GM13976 (cell line): ENCODE measurements around the gene RDX.

Experiments used
- DNase-seq: peaks from one replicate; pipeline ENCODE4 v3.0.0; 2012; ENCODE audit warnings: low spot score
- CTCF ChIP-seq: IDR thresholded peaks from 2 replicates; pipeline ENCODE4 v1.5.1; 2012; ENCODE audit warnings: borderline replicate concordance, mild to moderate bottlenecking; ENCODE audit not compliant: insufficient read depth; ENCODE audit errors: extremely low read depth, missing control alignments, control extremely low read depth
- in situ Hi-C: fragments of 300-500 bp; cut with MboI; formaldehyde crosslinking; loops from one replicate; pipeline ENCODE4 v1.12.0; 2022; ENCODE audit warnings: low sequenced_read_pairs, mixed read lengths, inconsistent platforms; ENCODE audit not compliant: unreplicated experiment

RDX gene

DNA sequence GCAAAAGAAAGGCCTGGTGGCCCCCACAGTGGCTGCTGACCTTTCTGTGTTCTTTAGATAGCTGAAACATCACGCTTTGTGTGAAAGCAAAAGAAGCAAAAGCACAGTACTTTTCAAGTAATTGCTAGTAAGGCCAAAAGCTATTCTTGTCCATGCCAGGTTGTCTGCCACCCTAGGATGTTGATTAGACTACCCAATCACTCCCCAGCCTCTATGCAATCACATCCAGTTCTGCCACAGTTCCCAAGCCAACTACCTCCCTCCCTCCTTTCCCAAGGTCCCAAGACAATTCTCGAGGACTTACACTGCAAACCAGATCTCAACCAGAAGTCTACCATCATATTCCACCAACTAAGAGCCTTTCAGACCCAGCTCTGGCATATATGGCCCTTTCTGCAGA, 46.2 kb downstream of the RDX start:
- no peak for DNase-seq
- in situ Hi-C loops, result no loop called here
- no peak for TF ChIP-seq CTCF

- TF ChIP-seq CTCF, result no peak
- in situ Hi-C loops, result no loop called here
- no peak for DNase-seq
These were observed 46.6 kb downstream of the RDX start for GRCh38 chr11:110249766-110250165.

- no peak for DNase-seq
- TF ChIP-seq CTCF, result peak; percentile 7
These were observed 47.3 kb downstream of the RDX start for GRCh38 chr11:110249066-110249465.

GRCh38 chr11:110243791-110244190, 52.6 kb downstream of the RDX start:
- no peak for DNase-seq
- in situ Hi-C loops, result no loop called here
- TF ChIP-seq CTCF, result no peak

More at GRCh38 chr11:110249066-110249465, 47.3 kb downstream of the RDX start:
- in situ Hi-C loops, result no loop called here

GRCh38 chr11:110242746-110243145, 53.7 kb downstream of the RDX start:
- in situ Hi-C loops, result no loop called here
- no peak for DNase-seq
- TF ChIP-seq CTCF, result no peak

GRCh38 chr11:110242188-110242587, 54.2 kb downstream of the RDX start:
- TF ChIP-seq CTCF, result no peak
- in situ Hi-C loops, result no loop called here

DNA sequence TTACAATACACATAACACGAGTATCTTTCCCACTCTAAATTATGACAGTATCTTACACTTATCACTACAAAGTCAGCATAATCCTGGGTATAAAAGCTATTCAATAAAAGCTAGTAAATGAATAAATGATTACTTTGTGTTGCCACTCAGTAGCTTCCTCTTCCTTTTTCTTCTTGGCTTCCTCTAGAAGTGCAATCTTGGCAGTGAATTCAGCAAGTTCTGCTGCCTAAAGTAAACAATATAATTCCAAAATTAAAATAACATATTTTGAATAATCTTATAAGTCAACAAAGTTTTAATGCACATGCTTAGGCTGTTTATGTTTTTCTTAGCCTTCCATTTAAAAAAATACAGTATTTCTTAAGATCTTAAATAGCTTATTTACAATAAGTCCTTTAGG, 60.4 kb downstream of the RDX start:
- in situ Hi-C loops, result no loop called here
- no peak for TF ChIP-seq CTCF
- no peak for DNase-seq

More at GRCh38 chr11:110242188-110242587, 54.2 kb downstream of the RDX start:
- no peak for DNase-seq
